ENCODE results near the gene AGBL2. TPM values are rescaled to one million over a fixed set of nuclear protein-coding genes. Genes with fewer than 3 reads are reported as not detected.
"Not testable (repeated sequence)": the region's sequence is repeated elsewhere in the genome, so short reads cannot be mapped to it uniquely, and the experiment has no call there.

The AGBL2 gene
- total RNA-seq, 2 donors from 2014 or later, result 3.6 to 4.4 TPM

DNA sequence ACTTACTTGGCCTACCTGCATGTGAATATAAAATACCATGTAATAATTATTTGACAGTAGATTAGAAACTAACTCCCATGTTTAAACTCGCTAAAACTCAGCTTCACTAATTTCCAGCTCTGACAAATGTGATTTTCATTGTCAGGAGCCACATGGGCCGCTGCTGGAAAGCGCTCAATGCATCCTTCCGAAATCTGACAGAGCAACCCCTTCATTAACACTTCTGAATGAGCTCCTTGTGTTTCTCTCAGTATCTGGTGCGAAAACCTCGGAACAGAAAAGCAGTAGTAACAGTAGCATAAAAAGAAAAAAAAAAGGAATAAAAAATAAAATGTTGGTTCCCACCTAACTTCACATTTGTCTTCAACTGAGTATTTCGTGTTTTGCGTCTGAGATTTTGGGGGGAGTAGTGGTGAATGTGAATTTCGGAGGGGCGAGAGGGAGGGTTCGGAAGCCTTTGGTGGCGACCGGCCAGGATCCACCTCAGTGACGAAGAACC lies 73.5 kb downstream of the AGBL2 start:
- Histone ChIP-seq H3K4me3 (peak overlapping the region; percentile 62 to 66), H3K9me3 (no peaks in the 10 kb centered on the region), H3K27me3 (replicated peaks; ENCODE audit: insufficient read depth) (no peaks in the 10 kb centered on the region), H3K4me1 (replicated peaks) (peaks cover 10% of the 10 kb centered on the region), H3K36me3 (no peaks in the 10 kb centered on the region), H3K27ac (peak overlapping the region; percentile 87 to 91)
- WGBS, result 8% methylated on average over 13 of the region's 14 CpGs
- DNase-seq (ENCODE audit: low spot score), result no peak
- TF ChIP-seq, protein P1, sequence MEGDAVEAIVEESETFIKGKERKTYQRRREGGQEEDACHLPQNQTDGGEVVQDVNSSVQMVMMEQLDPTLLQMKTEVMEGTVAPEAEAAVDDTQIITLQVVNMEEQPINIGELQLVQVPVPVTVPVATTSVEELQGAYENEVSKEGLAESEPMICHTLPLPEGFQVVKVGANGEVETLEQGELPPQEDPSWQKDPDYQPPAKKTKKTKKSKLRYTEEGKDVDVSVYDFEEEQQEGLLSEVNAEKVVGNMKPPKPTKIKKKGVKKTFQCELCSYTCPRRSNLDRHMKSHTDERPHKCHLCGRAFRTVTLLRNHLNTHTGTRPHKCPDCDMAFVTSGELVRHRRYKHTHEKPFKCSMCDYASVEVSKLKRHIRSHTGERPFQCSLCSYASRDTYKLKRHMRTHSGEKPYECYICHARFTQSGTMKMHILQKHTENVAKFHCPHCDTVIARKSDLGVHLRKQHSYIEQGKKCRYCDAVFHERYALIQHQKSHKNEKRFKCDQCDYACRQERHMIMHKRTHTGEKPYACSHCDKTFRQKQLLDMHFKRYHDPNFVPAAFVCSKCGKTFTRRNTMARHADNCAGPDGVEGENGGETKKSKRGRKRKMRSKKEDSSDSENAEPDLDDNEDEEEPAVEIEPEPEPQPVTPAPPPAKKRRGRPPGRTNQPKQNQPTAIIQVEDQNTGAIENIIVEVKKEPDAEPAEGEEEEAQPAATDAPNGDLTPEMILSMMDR (IDR thresholded peaks at IDR 0.05), result no peak
- TF ChIP-seq POLR2A (IDR thresholded peaks at IDR 0.05) (no peak), POLR2AphosphoS5 (IDR thresholded peaks at IDR 0.05) (no peak)
- intact Hi-C loops (cut with DNase I), result loop anchor here (2.0 kb wide), 2 partner anchors 73 to 207 kb away; partner anchors contain the start of genes AGBL2 and NUP160

DNA sequence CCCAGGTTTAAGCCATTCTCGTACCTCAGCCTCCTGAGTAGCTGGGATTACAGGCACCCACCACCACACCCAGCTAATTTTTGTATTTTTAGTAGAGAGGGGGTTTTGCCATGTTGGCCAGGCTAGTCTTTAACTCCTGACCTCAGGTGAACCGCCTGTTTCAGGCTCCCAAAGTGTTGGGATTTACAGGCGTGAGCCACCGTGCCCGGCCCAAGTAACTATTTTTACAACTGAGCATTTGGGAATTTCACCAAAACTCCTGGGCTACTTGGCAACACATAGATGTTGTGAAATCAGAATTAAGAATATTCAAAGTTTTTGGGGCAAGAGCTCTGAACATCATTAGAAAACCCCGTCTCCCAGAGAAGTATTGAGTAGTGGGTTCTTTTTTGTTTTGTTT lies 74.7 kb downstream of the AGBL2 start:
- H3K27ac ChIP-seq; H3K4me3 ChIP-seq; H3K27me3 ChIP-seq (replicated peaks; ENCODE audit: insufficient read depth); intact Hi-C loops (cut with DNase I); H3K36me3 ChIP-seq; H3K9me3 ChIP-seq; DNase-seq (ENCODE audit: low spot score): not testable (repeated sequence)
- peaks cover 10% of the 10 kb centered on the region for H3K4me1 ChIP-seq (replicated peaks)
- WGBS, result 58% methylated on average over 6 of the region's 6 CpGs

DNA sequence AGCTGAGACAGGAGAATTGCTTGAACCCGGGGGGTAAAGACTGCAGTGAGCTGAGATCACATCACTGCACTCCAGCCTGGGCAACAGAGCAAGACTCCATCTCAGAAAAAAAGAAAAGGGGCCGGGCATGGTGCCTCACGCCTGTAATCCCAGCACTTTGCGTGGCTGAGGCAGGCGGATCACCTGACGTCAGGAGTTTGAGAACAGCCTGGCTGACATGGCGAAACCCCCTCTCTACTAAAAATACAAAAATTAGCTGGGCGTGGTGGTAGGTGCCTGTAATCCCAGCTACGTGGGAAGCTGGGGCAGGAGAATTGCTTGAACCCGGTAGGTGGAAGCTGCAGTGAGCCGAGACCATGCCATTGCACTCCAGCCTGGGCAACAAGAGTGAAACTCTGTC lies 78.8 kb downstream of the AGBL2 start:
- WGBS, result 97% methylated on average over 11 of the region's 11 CpGs
- H3K27ac ChIP-seq; DNase-seq (ENCODE audit: low spot score); intact Hi-C loops (cut with DNase I); H3K27me3 ChIP-seq (replicated peaks; ENCODE audit: insufficient read depth); H3K4me1 ChIP-seq (replicated peaks); H3K4me3 ChIP-seq; H3K9me3 ChIP-seq; H3K36me3 ChIP-seq: not testable (repeated sequence)

DNA sequence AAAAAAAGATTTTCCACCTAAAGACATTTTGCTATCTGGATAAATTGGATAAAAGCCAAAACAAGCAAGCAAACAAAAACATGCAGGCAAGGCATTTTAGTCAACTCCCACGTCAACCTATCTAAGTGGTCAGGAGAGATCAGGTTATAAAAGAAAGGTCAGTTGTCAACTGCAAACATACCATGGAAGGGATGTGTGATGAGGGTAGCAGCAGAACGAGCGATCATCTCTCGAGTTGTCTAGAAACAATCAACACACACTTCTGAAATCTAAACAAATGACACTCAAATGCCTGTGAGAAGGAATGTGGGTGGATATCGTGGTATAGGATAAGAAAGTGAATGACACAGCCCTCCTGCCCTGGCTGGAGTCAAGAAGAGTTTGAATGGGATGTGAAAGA lies 83.7 kb downstream of the AGBL2 start:
- H3K27me3 ChIP-seq (replicated peaks; ENCODE audit: insufficient read depth), result no peaks in the 10 kb centered on the region
- DNase-seq (ENCODE audit: low spot score), result no peak
- intact Hi-C loops (cut with DNase I), result no loop called here
- TF ChIP-seq POLR2A (IDR thresholded peaks at IDR 0.05), result no peak
- TF ChIP-seq POLR2AphosphoS5 (IDR thresholded peaks at IDR 0.05), result no peak
- TF ChIP-seq, protein P1 (IDR thresholded peaks at IDR 0.05), result no peak
- H3K9me3 ChIP-seq, result no peaks in the 10 kb centered on the region
- H3K36me3 ChIP-seq, result peaks cover 6 to 9% of the 10 kb centered on the region in 2 donors
- no peaks in the 10 kb centered on the region for H3K4me1 ChIP-seq (replicated peaks)
- WGBS, result 69% methylated on average over 5 of the region's 5 CpGs
- no peak overlapping the region for H3K27ac ChIP-seq
- H3K4me3 ChIP-seq, result no peak overlapping the region

DNA sequence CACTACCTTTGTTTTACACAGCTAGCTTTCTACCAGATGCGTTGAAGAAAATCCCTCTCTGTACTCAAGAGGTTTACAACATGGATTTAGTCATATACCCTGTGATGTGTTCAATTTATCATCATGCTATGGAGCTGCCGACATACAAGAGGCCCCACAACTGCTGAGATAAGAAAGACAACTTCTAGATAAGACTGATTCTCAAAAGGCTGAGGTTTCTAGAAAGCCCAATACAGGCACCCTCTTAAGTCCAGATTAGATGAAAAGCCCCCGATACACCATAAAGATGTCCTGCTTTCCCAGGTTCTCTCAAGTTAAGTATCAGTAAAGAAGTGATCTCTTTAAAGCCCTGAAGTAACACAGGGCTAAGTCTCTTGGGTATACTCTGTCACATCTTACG lies 87.1 kb downstream of the AGBL2 start:
- WGBS, result 96% methylated on average over 4 of the region's 4 CpGs

DNA sequence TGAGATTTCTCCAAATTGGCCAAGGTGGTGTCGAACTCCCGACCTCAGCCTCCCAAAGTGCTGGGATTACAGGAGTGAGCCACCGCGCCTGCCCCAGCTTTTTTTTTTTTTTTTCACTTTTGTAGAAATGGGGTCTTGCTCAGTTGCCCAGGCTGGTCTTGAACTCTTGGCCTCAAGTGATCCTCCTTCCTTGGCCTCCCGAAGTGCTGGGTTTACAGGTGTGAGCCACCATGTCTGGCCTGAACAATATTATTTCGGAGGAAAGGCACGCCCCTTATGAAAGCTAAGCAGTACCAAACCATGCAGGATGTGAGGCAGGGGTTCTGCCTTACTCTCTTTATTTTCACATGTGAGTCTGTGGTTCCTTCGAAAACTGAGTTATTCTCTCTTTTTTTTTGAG lies 88.9 kb downstream of the AGBL2 start:
- no peaks in the 10 kb centered on the region for H3K27me3 ChIP-seq (replicated peaks; ENCODE audit: insufficient read depth)
- intact Hi-C loops (cut with DNase I), result no loop called here
- H3K36me3 ChIP-seq, result peaks cover 5 to 9% of the 10 kb centered on the region in 2 donors
- H3K4me3 ChIP-seq, result no peak overlapping the region
- no peak for DNase-seq (ENCODE audit: low spot score)
- no peaks in the 10 kb centered on the region for H3K9me3 ChIP-seq
- WGBS, result 91% methylated on average over 8 of the region's 8 CpGs
- H3K27ac ChIP-seq, result no peak overlapping the region
- no peaks in the 10 kb centered on the region for H3K4me1 ChIP-seq (replicated peaks)
- TF ChIP-seq POLR2AphosphoS5 (IDR thresholded peaks at IDR 0.05) (no peak), POLR2A (IDR thresholded peaks at IDR 0.05) (no peak)
- TF ChIP-seq, protein P1 (IDR thresholded peaks at IDR 0.05), result no peak

More for the DNA sequence above, 87.1 kb downstream of the AGBL2 start:
- Histone ChIP-seq H3K27me3 (replicated peaks; ENCODE audit: insufficient read depth) (no peaks in the 10 kb centered on the region), H3K9me3 (no peaks in the 10 kb centered on the region), H3K4me1 (replicated peaks) (no peaks in the 10 kb centered on the region), H3K27ac (no peak overlapping the region), H3K4me3 (no peak overlapping the region), H3K36me3 (peaks cover 5 to 9% of the 10 kb centered on the region in 2 donors)
- DNase-seq (ENCODE audit: low spot score), result no peak
- TF ChIP-seq, protein P1 (IDR thresholded peaks at IDR 0.05), result no peak
- TF ChIP-seq POLR2A (IDR thresholded peaks at IDR 0.05) (no peak), POLR2AphosphoS5 (IDR thresholded peaks at IDR 0.05) (no peak)
- intact Hi-C loops (cut with DNase I), result no loop called here
